Right atrium auricular region (tissue), 2 donors: ENCODE data around the gene ASTN2. TPM values are rescaled to one million over a fixed set of nuclear protein-coding genes. Genes with fewer than 3 reads are reported as not detected.

Experiments
- DNase-seq: peaks from one replicate; pipeline ENCODE4 v3.0.0-alpha.2; 2019; ENCODE audit warnings: low spot score
- H3K27ac ChIP-seq, 2 donors: fragments of 200-600 bp; sonication (generic); 1 replicate in 1 of 2; 2 replicates in 1 of 2; pipeline ENCODE4 v1.5.1; 2016 to 2019
- H3K27me3 ChIP-seq, 2 donors: fragments of 200-600 bp; sonication (generic); one replicate each; pipeline versions ENCODE4 v1.5.1 to v1.6.0; 2017 to 2019
- H3K36me3 ChIP-seq: fragments of 200-600 bp; sonication (generic); one replicate; pipeline ENCODE4 v1.5.1; 2016
- H3K4me1 ChIP-seq, 2 donors: fragments of 200-600 bp; sonication (generic); one replicate each; pipeline versions ENCODE4 v1.5.1 to v1.6.0; 2017 to 2019
- H3K4me3 ChIP-seq, 2 donors: fragments of 200-600 bp; sonication (generic); 1 replicate in 1 of 2; 2 replicates in 1 of 2; pipeline ENCODE4 v1.5.1; 2017 to 2019; ENCODE audit warnings: mild to moderate bottlenecking in 1 of 2, moderate library complexity in 1 of 2
- H3K9me3 ChIP-seq, 2 donors: fragments of 200-600 bp; sonication (generic); one replicate each; pipeline ENCODE4 v1.5.1; 2019
- total RNA-seq, 2 donors: library from RNA; depleted of rRNA; stranded (reverse); fragments of >200 nt; gene quantifications; one replicate each; pipeline ENCODE4 v1.1.0, GENCODE V29; 2016
- TF ChIP-seq, protein P1 (sequence below), 2 donors: fragments of 200-600 bp; sonication (generic); IDR thresholded peaks; one replicate each; pipeline ENCODE4 v1.5.1; 2019; ENCODE audit warnings: antibody characterized with exemption in 2 of 2

Gene ASTN2
- total RNA-seq, 2 donors from 2014 or later, result 11.1 to 32.2 TPM

DNA sequence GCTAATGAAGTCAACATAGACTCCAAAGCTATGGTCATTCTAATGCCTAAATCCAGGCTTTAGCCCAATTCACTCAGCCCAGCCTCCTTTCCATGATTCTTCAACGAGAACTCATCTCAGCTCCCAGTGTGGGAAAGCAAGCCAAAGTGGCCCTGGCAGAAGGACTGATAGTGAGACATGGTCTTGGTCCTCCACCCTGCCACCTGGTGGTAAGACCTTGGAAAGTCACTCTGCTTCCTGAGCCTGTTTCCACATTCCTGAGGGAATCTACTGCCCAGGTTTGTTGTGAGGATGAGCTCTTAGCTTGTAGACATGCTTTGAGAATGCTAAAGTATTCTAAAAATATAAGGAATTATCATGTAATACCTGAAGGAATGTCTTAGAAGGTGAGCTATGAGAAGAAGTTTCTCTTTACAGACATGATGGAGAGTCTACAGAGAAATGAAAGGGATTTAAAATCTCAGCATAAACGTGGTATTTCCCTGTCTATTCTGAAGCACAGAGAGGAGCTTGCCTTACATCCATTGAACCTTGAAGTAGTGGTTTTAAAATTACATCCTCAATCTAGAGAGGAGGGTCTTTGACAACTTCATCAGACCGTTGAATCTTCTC lies 554.2 kb downstream of the ASTN2 start:
- Histone ChIP-seq H3K9me3 (no peaks in the 10 kb centered on the region), H3K36me3 (no peaks in the 10 kb centered on the region), H3K4me1 (no peaks in the 10 kb centered on the region), H3K27me3 (no peaks in the 10 kb centered on the region), H3K4me3 (no peak overlapping the region), H3K27ac (no peak overlapping the region)
- DNase-seq, result peak; percentile 68
- TF ChIP-seq, protein P1, sequence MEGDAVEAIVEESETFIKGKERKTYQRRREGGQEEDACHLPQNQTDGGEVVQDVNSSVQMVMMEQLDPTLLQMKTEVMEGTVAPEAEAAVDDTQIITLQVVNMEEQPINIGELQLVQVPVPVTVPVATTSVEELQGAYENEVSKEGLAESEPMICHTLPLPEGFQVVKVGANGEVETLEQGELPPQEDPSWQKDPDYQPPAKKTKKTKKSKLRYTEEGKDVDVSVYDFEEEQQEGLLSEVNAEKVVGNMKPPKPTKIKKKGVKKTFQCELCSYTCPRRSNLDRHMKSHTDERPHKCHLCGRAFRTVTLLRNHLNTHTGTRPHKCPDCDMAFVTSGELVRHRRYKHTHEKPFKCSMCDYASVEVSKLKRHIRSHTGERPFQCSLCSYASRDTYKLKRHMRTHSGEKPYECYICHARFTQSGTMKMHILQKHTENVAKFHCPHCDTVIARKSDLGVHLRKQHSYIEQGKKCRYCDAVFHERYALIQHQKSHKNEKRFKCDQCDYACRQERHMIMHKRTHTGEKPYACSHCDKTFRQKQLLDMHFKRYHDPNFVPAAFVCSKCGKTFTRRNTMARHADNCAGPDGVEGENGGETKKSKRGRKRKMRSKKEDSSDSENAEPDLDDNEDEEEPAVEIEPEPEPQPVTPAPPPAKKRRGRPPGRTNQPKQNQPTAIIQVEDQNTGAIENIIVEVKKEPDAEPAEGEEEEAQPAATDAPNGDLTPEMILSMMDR (IDR thresholded peaks at IDR 0.05), result peak; percentile 48 to 82

DNA sequence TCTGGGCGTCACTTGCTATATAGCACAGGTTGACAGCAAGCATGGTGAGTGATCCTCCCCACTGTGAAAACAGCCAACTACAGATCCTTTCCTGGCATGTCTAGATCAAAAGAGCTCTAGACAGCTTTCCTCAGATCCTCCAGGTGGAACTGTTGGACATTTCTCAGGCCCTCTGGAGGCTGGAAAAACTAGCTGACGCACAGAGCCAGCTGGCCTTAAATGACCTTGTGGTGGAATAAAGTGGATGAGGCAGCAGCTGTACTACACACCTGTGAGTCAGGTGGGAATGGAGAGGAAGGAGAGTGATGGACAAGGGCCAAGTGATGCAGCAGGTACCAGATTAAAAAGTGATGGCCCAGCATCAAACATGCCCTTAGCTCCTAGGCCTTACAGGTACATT lies 555.1 kb downstream of the ASTN2 start:
- Histone ChIP-seq H3K4me1 (no peaks in the 10 kb centered on the region), H3K36me3 (no peaks in the 10 kb centered on the region), H3K4me3 (no peak overlapping the region), H3K27me3 (no peaks in the 10 kb centered on the region), H3K27ac (no peak overlapping the region), H3K9me3 (no peaks in the 10 kb centered on the region)
- TF ChIP-seq, protein P1 (IDR thresholded peaks at IDR 0.05), result no peak
- DNase-seq, result no peak

DNA sequence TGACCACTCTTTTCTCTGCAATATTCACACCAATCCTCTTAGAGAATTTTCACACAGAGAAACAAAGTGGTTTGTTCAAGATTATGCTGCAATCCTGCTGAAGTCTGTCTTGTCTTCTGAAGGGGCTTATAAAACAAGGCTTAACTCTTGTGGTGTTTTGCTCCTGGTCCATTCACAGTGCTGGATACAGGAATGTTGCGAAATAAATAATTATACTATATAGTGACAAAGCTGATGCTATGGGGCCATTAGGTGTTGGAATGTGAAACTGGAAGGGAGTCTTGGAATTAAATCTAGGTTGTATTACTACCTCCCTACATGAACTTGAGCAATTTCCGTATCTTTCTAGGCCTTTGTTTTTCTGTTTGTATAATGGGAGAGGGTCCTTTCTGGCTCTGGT lies 557.5 kb downstream of the ASTN2 start:
- H3K4me1 ChIP-seq, result no peaks in the 10 kb centered on the region
- TF ChIP-seq, protein P1 (IDR thresholded peaks at IDR 0.05), result no peak
- H3K36me3 ChIP-seq, result no peaks in the 10 kb centered on the region
- no peaks in the 10 kb centered on the region for H3K9me3 ChIP-seq
- no peak overlapping the region for H3K4me3 ChIP-seq
- no peak overlapping the region for H3K27ac ChIP-seq
- DNase-seq, result no peak
- H3K27me3 ChIP-seq, result no peaks in the 10 kb centered on the region

DNA sequence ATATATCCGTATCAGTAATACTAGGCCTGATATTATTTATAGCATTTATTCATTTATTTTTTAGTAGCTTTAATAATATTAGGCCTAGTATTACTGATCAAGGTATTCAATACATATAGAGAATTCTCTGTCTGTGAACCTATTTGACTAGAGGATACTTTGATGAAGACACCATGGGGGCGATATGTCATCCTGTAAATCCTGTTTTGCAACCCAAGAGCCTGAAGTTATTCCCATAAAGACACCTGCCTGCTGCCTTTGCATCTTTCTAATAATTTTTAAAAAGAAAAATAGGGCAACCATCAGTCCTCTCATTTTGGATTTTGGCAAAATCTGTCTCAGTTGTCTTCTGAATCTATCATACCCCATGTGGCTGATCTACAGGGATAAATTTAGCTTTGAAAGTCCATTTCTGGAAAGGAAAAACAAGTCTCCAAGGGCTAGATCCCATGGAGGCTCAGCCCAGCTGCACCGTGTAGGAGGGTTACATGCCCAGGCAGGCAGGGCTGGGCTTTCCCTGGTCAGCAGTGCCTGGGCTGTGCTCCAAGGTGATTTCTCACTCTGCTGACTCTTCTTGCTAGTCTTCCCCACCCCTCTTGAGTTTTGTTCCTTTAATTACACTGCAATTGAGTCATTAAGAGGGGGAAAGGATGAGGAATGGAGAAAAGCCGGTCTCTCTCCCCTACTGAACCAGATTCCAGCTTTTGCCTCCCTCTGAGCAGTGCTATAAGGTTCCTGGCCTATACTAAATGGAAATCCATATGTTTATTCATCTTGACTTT lies 558.8 kb downstream of the ASTN2 start:
- Histone ChIP-seq H3K27ac (no peak overlapping the region), H3K27me3 (no peaks in the 10 kb centered on the region), H3K4me3 (no peak overlapping the region), H3K4me1 (no peaks in the 10 kb centered on the region), H3K9me3 (no peaks in the 10 kb centered on the region), H3K36me3 (no peaks in the 10 kb centered on the region)
- TF ChIP-seq, protein P1 (IDR thresholded peaks at IDR 0.05), result no peak
- DNase-seq, result no peak

DNA sequence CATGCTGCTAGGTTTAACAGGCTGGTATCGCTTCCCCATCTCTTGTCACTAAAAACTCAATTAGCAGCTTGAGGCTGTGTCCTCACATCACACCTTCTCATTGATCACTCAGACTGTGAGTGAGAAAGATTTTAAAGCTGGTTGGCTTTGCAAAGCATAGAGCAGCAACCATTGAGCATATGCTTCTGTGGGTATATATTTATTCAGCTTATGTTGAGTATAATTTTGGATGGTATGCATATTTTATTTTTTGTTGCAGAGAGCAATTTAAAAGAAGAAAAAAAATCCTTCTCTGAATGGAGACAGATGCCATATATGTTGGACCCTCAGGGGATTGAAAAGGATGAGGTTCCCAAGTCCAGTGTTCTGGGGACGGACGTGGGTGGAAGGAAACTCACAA lies 565.1 kb downstream of the ASTN2 start:
- Histone ChIP-seq H3K4me1 (no peaks in the 10 kb centered on the region), H3K9me3 (no peaks in the 10 kb centered on the region), H3K27me3 (no peaks in the 10 kb centered on the region), H3K4me3 (no peak overlapping the region), H3K36me3 (no peaks in the 10 kb centered on the region), H3K27ac (no peak overlapping the region)
- no peak for DNase-seq
- TF ChIP-seq, protein P1 (IDR thresholded peaks at IDR 0.05), result no peak
